Vagina (tissue), 2 donors: ENCODE data around the gene PRDM15. TPM values are rescaled to one million over a fixed set of nuclear protein-coding genes. Genes with fewer than 3 reads are reported as not detected.
A peak's percentile ranks its signal among the peaks of the same experiment; 100 is the strongest.

ENCODE experiments used
- DNase-seq, 2 donors: peaks; one replicate each; pipeline ENCODE4 v3.0.0-alpha.2; 2017; ENCODE audit errors: extremely low spot score in 2 of 2
- H3K27ac ChIP-seq: fragments of 200-600 bp; sonication (generic); one replicate; pipeline ENCODE4 v1.5.1; 2019
- H3K27me3 ChIP-seq: fragments of 200-600 bp; sonication (generic); one replicate; pipeline ENCODE4 v1.5.1; 2019
- H3K36me3 ChIP-seq, 2 donors: fragments of 200-600 bp; sonication (generic); one replicate each; pipeline ENCODE4 v1.5.1; 2017 to 2019
- H3K4me1 ChIP-seq: fragments of 200-600 bp; sonication (generic); one replicate; pipeline ENCODE4 v1.5.1; 2019
- H3K4me3 ChIP-seq, 2 donors: fragments of 200-600 bp; sonication (generic); 1 replicate in 1 of 2; 2 replicates in 1 of 2; pipeline ENCODE4 v1.5.1; 2016 to 2019
- H3K9me3 ChIP-seq: fragments of 200-600 bp; sonication (generic); one replicate; pipeline ENCODE4 v1.5.1; 2019
- POLR2A ChIP-seq, 2 donors: fragments of 450-650 bp; IDR thresholded peaks; one replicate each; pipeline ENCODE4 v1.6.1; 2017; ENCODE audit warnings: antibody characterized with exemption in 2 of 2, mild to moderate bottlenecking in 2 of 2, moderate library complexity in 2 of 2
- POLR2AphosphoS5 ChIP-seq, 2 donors: sonication (generic); formaldehyde crosslinking; IDR thresholded peaks; one replicate each; pipeline ENCODE4 v1.9.0; 2017; ENCODE audit warnings: antibody characterized with exemption in 2 of 2, mild to moderate bottlenecking in 2 of 2, low read depth in 1 of 2; ENCODE audit not compliant: insufficient read depth in 1 of 2
- intact Hi-C: fragments of 100-400 bp; cut with DNase I; formaldehyde crosslinking; loops from one replicate; pipeline ENCODE4 v1.15.1; 2023
- total RNA-seq: library from RNA; depleted of rRNA; stranded (reverse); fragments of >200 nt; gene quantifications from one replicate; pipeline ENCODE4 v1.2.3, GENCODE V29; 2016
- TF ChIP-seq, protein P1 (sequence below), 3 experiments: fragments of 450-650 bp in 2 of 3; fragments of 200-600 bp in 1 of 3; sonication (generic) in 1 of 3; IDR thresholded peaks; one replicate each; pipeline ENCODE4 v1.5.1; 2017 to 2019; ENCODE audit warnings: antibody characterized with exemption in 3 of 3, mild to moderate bottlenecking in 2 of 3, moderate library complexity in 2 of 3

Gene PRDM15
- total RNA-seq, 1 donor from 2014 or later, result 31.2 TPM

DNA sequence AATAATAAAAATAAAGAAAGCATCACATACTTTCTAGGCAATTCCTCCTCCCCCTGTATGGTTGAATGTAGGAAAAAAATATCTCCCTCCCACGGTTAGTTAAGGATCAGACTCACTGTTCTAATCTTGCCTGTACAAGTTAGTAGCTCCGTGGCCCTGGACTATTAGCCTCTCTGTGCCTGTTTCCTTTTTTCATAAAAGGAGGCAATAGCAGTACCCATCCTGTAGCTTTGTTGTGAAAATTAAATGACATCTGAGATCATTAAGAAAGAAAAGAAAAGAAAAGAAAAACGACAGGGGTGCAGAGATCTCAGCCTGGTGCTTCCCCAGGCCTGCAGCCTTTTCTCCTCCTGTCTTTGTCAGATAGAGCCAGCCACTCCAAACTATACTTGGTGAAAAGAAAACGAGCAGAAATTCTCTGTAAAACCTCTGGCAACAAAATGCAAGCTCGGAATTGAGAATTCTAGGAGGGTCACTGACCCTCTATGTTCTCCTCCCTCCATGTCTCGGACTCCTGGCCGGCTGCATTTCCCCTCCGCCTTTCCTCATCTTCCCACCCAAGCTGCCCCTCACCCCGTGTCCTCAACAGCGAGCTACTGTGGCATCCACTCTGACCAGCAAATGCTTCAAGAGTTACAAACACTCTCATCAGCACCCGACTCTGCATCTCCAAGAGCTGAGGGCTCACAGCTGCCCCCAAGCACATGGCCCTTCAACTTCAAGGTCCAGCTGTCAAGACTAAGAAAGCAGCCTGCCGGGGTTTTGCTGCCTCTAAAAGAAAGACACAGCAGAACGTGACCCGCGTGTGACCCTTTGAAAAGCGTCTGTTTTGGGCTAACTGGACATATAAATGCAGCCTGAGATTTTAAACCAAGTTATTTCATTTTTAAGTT is 125.9 kb downstream of the PRDM15 start:
- Histone ChIP-seq H3K27me3 (no peaks in the 10 kb centered on the region), H3K4me3 (no peak overlapping the region), H3K4me1 (peaks cover 35% of the 10 kb centered on the region), H3K9me3 (no peaks in the 10 kb centered on the region), H3K27ac (no peak overlapping the region), H3K36me3 (no peaks in the 10 kb centered on the region)
- intact Hi-C loops, result no loop called here
- TF ChIP-seq POLR2AphosphoS5 (IDR thresholded peaks at IDR 0.05; ENCODE audit: insufficient read depth in 1 of 2, low read depth in 1 of 2) (no peak), POLR2A (IDR thresholded peaks at IDR 0.05) (no peak)
- TF ChIP-seq, protein P1, sequence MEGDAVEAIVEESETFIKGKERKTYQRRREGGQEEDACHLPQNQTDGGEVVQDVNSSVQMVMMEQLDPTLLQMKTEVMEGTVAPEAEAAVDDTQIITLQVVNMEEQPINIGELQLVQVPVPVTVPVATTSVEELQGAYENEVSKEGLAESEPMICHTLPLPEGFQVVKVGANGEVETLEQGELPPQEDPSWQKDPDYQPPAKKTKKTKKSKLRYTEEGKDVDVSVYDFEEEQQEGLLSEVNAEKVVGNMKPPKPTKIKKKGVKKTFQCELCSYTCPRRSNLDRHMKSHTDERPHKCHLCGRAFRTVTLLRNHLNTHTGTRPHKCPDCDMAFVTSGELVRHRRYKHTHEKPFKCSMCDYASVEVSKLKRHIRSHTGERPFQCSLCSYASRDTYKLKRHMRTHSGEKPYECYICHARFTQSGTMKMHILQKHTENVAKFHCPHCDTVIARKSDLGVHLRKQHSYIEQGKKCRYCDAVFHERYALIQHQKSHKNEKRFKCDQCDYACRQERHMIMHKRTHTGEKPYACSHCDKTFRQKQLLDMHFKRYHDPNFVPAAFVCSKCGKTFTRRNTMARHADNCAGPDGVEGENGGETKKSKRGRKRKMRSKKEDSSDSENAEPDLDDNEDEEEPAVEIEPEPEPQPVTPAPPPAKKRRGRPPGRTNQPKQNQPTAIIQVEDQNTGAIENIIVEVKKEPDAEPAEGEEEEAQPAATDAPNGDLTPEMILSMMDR (IDR thresholded peaks at IDR 0.05), result no peak
- DNase-seq, result no peak

DNA sequence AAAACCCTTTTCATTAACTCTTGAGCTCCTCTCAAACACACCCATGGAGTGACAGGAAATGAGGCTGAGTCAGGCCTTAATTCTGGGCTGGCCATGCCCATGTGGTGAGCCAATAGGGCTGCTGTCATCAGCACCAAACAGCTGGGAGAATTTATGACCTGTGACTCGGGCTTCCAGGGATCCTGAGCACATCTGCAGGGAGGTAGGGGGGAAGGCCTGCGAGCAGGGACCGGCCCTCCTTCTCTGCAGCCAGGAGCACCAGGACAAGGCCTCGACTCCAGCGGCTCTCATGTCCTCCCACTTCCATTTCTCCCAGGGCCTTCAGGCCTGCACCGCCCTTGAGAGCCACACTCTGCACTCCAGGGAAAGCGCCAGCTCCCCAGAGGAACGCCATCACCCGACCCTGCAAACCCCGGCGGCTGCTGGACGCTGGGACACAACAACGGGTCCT is 126.9 kb downstream of the PRDM15 start:
- Histone ChIP-seq H3K4me3 (no peak overlapping the region), H3K27me3 (no peaks in the 10 kb centered on the region), H3K27ac (peak overlapping the region; percentile 61), H3K9me3 (no peaks in the 10 kb centered on the region), H3K36me3 (no peaks in the 10 kb centered on the region), H3K4me1 (peaks cover 43% of the 10 kb centered on the region)
- DNase-seq, result no peak
- TF ChIP-seq, protein P1 (IDR thresholded peaks at IDR 0.05), result no peak
- TF ChIP-seq POLR2A (IDR thresholded peaks at IDR 0.05) (no peak), POLR2AphosphoS5 (IDR thresholded peaks at IDR 0.05; ENCODE audit: insufficient read depth in 1 of 2, low read depth in 1 of 2) (no peak)
- intact Hi-C loops, result no loop called here

DNA sequence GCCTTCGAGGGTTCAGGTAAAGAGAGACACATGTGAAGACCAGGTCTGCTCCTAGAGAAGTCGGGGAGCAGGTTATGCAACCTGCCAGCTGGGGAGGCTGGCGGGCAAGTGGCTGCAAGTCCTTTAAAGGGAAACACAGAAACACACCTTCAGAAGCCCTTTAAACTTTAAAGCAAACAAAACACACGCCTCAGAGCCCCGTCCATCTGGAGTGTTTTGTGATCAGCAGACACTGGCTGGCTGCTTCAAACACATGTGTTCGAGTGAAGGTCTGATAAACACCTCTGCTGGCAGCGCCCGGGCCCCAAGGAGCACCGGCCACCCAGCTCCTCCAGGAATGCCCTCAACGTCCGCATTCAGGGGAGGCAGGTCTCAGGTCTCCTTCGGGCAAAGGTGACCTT is 127.5 kb downstream of the PRDM15 start:
- no peak overlapping the region for H3K4me3 ChIP-seq
- H3K27ac ChIP-seq, result peak overlapping the region; percentile 61
- intact Hi-C loops, result no loop called here
- TF ChIP-seq POLR2AphosphoS5 (IDR thresholded peaks at IDR 0.05; ENCODE audit: insufficient read depth in 1 of 2, low read depth in 1 of 2), result peak; percentile 17 to 61
- TF ChIP-seq POLR2A (IDR thresholded peaks at IDR 0.05), result no peak
- H3K36me3 ChIP-seq, result no peaks in the 10 kb centered on the region
- no peaks in the 10 kb centered on the region for H3K27me3 ChIP-seq
- no peaks in the 10 kb centered on the region for H3K9me3 ChIP-seq
- H3K4me1 ChIP-seq, result peaks cover 44% of the 10 kb centered on the region
- no peak for DNase-seq

DNA sequence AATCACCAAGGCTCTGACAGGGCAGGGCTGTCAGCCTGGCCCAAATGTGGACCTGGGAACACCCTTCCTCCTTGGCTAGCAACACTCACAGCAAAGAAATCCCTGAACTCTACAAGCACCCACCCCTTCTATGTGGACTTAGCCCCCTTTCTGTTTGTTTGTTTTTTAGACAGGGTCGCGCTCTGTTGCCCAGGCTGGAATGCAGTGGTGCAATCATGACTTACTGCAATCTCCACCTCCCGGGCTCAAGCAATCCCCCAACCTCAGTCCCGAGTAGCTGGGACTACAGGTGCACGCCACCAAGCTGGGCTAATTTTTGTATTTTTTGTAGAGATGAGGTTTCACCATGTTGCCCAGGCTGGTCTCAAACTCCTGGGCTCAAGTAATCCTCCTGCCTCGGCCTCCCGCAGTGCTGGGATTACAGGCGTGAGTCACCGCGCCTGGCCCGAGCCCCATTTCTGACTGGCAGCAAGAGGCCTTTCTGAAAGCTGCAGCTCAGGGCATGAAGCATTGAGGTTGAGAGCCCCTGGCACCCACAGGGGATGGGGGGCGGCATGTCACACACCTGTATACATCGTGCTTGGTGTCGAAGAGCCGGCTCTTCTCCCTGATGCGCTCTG is 128.5 kb downstream of the PRDM15 start:
- TF ChIP-seq, protein P1 (IDR thresholded peaks at IDR 0.05), result no peak
- TF ChIP-seq POLR2AphosphoS5 (IDR thresholded peaks at IDR 0.05; ENCODE audit: insufficient read depth in 1 of 2, low read depth in 1 of 2) (no peak), POLR2A (IDR thresholded peaks at IDR 0.05) (no peak)
- Histone ChIP-seq H3K4me1 (peaks cover 44% of the 10 kb centered on the region), H3K9me3 (no peaks in the 10 kb centered on the region), H3K4me3 (no peak overlapping the region), H3K36me3 (peaks cover 0 to under 1% of the 10 kb centered on the region in 2 donors), H3K27me3 (no peaks in the 10 kb centered on the region), H3K27ac (no peak overlapping the region)
- no peak for DNase-seq
- intact Hi-C loops, result no loop called here

DNA sequence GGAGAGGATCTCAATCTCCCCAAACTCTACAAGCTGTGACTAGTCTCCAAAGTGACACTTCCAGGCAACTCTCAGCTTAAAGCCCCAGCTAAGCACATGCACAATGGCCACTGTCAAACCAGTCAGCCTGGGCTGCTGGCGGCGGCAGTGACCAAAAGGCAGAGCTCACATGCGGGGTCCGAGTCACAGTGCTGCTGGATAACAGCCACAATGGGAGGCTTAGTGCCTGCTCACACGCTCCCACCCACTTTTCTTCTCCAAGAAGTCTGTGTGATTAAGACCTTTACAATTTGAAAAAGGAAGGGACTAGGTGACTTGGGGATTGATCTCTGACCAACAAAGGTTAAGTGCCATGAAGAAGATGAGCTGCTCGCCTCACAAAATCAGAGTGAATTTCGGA is 129.1 kb downstream of the PRDM15 start:
- no peak for TF ChIP-seq POLR2AphosphoS5 (IDR thresholded peaks at IDR 0.05; ENCODE audit: insufficient read depth in 1 of 2, low read depth in 1 of 2)
- TF ChIP-seq, protein P1 (IDR thresholded peaks at IDR 0.05), result no peak
- peaks cover 44% of the 10 kb centered on the region for H3K4me1 ChIP-seq
- DNase-seq, result no peak
- no peaks in the 10 kb centered on the region for H3K27me3 ChIP-seq
- peaks cover 0 to 6% of the 10 kb centered on the region in 2 donors for H3K36me3 ChIP-seq
- H3K4me3 ChIP-seq, result no peak overlapping the region
- intact Hi-C loops, result no loop called here
- no peak overlapping the region for H3K27ac ChIP-seq
- no peaks in the 10 kb centered on the region for H3K9me3 ChIP-seq
